Measurements from ENCODE around the gene SYVN1. TPM values are rescaled to one million over a fixed set of nuclear protein-coding genes. Genes with fewer than 3 reads are reported as not detected.

SYVN1 gene
- total RNA-seq, 1 experiment from 2014 or later: 51.5 TPM

- CTCF ChIA-PET: no interaction called here
- no peaks in the 10 kb centered on the region for H3K9me2 ChIP-seq (ENCODE audit: insufficient read depth)
- H3K4me2 ChIP-seq: peak overlapping the region; percentile 89
- intact Hi-C loops (cut with micrococcal nuclease; ENCODE audit: unreplicated experiment): no loop called here
- H3F3A ChIP-seq (ENCODE audit: insufficient read depth, low read depth): peaks cover 40% of the 10 kb centered on the region
- H3K4me3 ChIP-seq: peak overlapping the region; percentile 92
- POLR2A ChIA-PET (ENCODE audit: unreplicated experiment): interaction anchor here (0.6 to 0.7 kb wide), 2 partner anchors 37 to 66 kb away, joined by 4 to 16 read pairs; no protein-coding TSS in a partner anchor
- no TSS peak for BruUV-seq (replicated peaks)
- H4K20me1 ChIP-seq (ENCODE audit: insufficient read depth): peaks cover 31% of the 10 kb centered on the region
- H3K36me3 ChIP-seq (ENCODE audit: low read depth): peaks cover 35% of the 10 kb centered on the region
- no peak for TF ChIP-seq EZH2 (IDR thresholded peaks at IDR 0.05; ENCODE audit: low read depth)
- TF ChIP-seq CTCF (conservative IDR thresholded peaks at IDR 0.05): no peak
- H2AFZ ChIP-seq: peak overlapping the region; percentile 75
- no peak for DNase-seq
- peaks cover 19% of the 10 kb centered on the region for H3K4me1 ChIP-seq (replicated peaks; ENCODE audit: insufficient read depth)
- no peaks in the 10 kb centered on the region for H3K27me3 ChIP-seq (ENCODE audit: insufficient read depth, low read depth)
- peaks cover 35% of the 10 kb centered on the region for H3K79me2 ChIP-seq (ENCODE audit: low read depth)
- H3K27ac ChIP-seq: peak overlapping the region; percentile 92
- H3K9me3 ChIP-seq (ENCODE audit: insufficient read depth, low read depth): no peaks in the 10 kb centered on the region
These were observed 595 bp downstream of the SYVN1 start for GRCh38 chr11:65133724-65134123.

- DNase-seq: peak; percentile 82 to 83
- CTCF ChIA-PET: no interaction called here
- Histone ChIP-seq H3K79me2 (ENCODE audit: low read depth) (peaks cover 35% of the 10 kb centered on the region), H3K4me1 (replicated peaks; ENCODE audit: insufficient read depth) (peaks cover 19% of the 10 kb centered on the region), H3K27ac (peak overlapping the region; percentile 92), H2AFZ (peak overlapping the region; percentile 75; the same call in 1 of the 2 replicates), H4K20me1 (ENCODE audit: insufficient read depth) (peaks cover 32% of the 10 kb centered on the region), H3K9me2 (ENCODE audit: insufficient read depth) (no peaks in the 10 kb centered on the region), H3F3A (ENCODE audit: insufficient read depth, low read depth) (peaks cover 42% of the 10 kb centered on the region), H3K36me3 (ENCODE audit: low read depth) (peaks cover 35% of the 10 kb centered on the region), H3K4me3 (peak overlapping the region; percentile 92), H3K27me3 (ENCODE audit: insufficient read depth, low read depth) (no peaks in the 10 kb centered on the region), H3K9me3 (ENCODE audit: insufficient read depth, low read depth) (no peaks in the 10 kb centered on the region), H3K4me2 (peak overlapping the region; percentile 89)
- intact Hi-C loops (cut with micrococcal nuclease; ENCODE audit: unreplicated experiment): no loop called here
- no peak for TF ChIP-seq EZH2 (IDR thresholded peaks at IDR 0.05; ENCODE audit: low read depth)
- 0 out of 2 replicates have a peak, but pooled peaks have one; percentile 0 for TF ChIP-seq CTCF (conservative IDR thresholded peaks at IDR 0.05)
- BruUV-seq (replicated peaks): no TSS peak
- POLR2A ChIA-PET (ENCODE audit: unreplicated experiment): interaction anchor here (0.6 to 0.7 kb wide), 2 partner anchors 37 to 67 kb away, joined by 4 to 16 read pairs; no protein-coding TSS in a partner anchor
These were observed 1.2 kb downstream of the SYVN1 start for GRCh38 chr11:65132988-65133700.

GRCh38 chr11:65132238-65132987 is 1.9 kb downstream of the SYVN1 start:
- intact Hi-C loops (cut with micrococcal nuclease; ENCODE audit: unreplicated experiment): no loop called here
- Histone ChIP-seq H3F3A (ENCODE audit: insufficient read depth, low read depth) (peaks cover 49% of the 10 kb centered on the region), H3K27me3 (ENCODE audit: insufficient read depth, low read depth) (no peaks in the 10 kb centered on the region), H3K36me3 (ENCODE audit: low read depth) (peaks cover 43% of the 10 kb centered on the region), H2AFZ (no peak overlapping the region), H3K9me2 (ENCODE audit: insufficient read depth) (no peaks in the 10 kb centered on the region), H3K9me3 (ENCODE audit: insufficient read depth, low read depth) (no peaks in the 10 kb centered on the region), H3K4me1 (replicated peaks; ENCODE audit: insufficient read depth) (peaks cover 19% of the 10 kb centered on the region), H3K27ac (no peak overlapping the region), H3K4me3 (peak overlapping the region; percentile 92; the same call in 1 of the 2 replicates), H4K20me1 (ENCODE audit: insufficient read depth) (peaks cover 34% of the 10 kb centered on the region), H3K79me2 (ENCODE audit: low read depth) (peaks cover 35% of the 10 kb centered on the region), H3K4me2 (peak overlapping the region; percentile 89)
- ChIA-PET CTCF (no interaction called here), POLR2A (ENCODE audit: unreplicated experiment) (no interaction called here)
- no peak for DNase-seq
- no TSS peak for BruUV-seq (replicated peaks)
- TF ChIP-seq EZH2 (IDR thresholded peaks at IDR 0.05; ENCODE audit: low read depth): no peak
- TF ChIP-seq CTCF (conservative IDR thresholded peaks at IDR 0.05): no peak
